GM12891 (cell line): ENCODE data around the gene WAC.

ENCODE experiments used
- POLR2A ChIP-seq: IDR thresholded peaks from 2 replicates; pipeline ENCODE4 v1.6.1; 2011; ENCODE audit warnings: low read depth, low read length, control low read depth
- POLR2AphosphoS5 ChIP-seq: IDR thresholded peaks from 2 replicates; pipeline ENCODE4 v1.6.1; 2011; ENCODE audit warnings: low read depth, low read length, control low read depth
- POU2F2 ChIP-seq: IDR thresholded peaks from 2 replicates; pipeline ENCODE4 v1.6.1; 2011; ENCODE audit warnings: low read depth, mild to moderate bottlenecking, control low read depth, low read length, moderate library complexity
- TAF1 ChIP-seq: IDR thresholded peaks from 2 replicates; pipeline ENCODE4 v1.6.1; 2011; ENCODE audit warnings: low read depth, low read length, control low read depth

DNA sequence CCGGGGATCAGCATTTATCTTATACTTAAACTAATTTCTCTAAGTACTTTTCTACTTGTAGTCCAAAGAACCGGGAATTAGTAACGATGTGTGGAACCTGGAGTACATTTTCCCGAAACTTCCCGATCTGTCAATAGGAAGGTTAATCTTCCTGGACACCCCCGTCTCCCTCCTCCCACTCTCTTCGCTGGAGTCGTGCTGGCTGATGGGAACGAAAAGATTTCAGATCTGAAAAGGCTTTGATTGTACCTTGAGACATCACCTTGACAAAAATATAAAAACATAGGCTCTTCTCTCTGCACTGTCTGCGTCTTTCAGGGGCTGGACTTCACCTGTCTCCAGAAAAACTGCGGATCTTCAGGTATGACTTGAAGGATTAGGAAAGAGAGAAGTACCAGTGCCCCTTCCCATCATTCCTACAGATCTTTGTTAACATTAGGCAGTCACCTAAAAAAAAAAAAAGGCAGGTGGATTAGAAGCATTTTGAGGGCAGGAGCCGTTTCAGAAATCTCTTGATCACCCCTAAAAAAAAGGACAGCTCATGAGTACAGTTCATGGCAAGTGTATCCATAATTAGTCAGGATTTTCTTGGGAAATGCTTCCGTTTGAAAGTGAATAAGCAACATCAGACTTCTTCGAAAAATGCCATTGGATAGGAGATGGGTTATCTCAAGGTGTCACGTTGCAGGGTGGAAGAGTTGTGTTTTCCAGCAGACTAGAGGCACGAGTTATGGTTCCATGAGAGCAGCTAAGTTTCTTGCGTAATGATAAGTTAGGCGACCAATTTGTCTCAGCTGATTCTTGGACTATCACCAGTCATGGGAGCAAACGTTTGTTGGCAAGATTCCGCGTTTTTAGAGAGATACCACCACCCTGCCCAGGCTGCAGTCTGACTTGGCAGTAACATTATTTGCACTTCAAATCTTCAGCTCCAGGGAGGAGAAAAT lies 136.6 kb downstream of the WAC start:
- TF ChIP-seq POLR2AphosphoS5, result no peak
- TF ChIP-seq TAF1, result no peak
- TF ChIP-seq POU2F2, result no peak
- no peak for TF ChIP-seq POLR2A
